HCT116 (cell line): ENCODE results near the gene PLCE1. TPM values are rescaled to one million over a fixed set of nuclear protein-coding genes. Genes with fewer than 3 reads are reported as not detected.

Experiments
- ATAC-seq: fragments of 200-7000 bp; cut with Tn5 transposase; 2 replicates; pipeline ENCODE4 v1.9.1; 2020; ENCODE audit warnings: mild to moderate bottlenecking, moderate library complexity
- BruUV-seq: library from RNA; stranded (reverse); fragments of 400-500 nt; replicated peaks from 2 replicates; lab custom pipeline; 2021; lab: Mats Ljungman, UMichigan
- CTCF ChIA-PET: fragments of 300-600 bp; sonication (Branson Sonifier 250); formaldehyde crosslinking; loops from one replicate; lab custom pipeline; 2021; ENCODE audit warnings: antibody characterized with exemption; lab: Charles Lee
- POLR2A ChIA-PET: fragments of 300-600, 350-600 bp; sonication (Branson Sonifier 250); formaldehyde crosslinking; loops from one replicate; lab custom pipeline; 2021; ENCODE audit warnings: antibody characterized with exemption; lab: Charles Lee
- RAD21 ChIA-PET, 2 experiments: fragments of 300-600 bp; sonication (Branson Sonifier 250); formaldehyde crosslinking; loops; one replicate each; lab custom pipeline; 2023; ENCODE audit warnings: low total read pairs in 2 of 2; ENCODE audit not compliant: uncharacterized antibody in 2 of 2, unreplicated experiment in 2 of 2, low non-redundant PET in 1 of 2; lab: Charles Lee
- DNase-seq: peaks from one replicate; pipeline ENCODE4 v3.0.0-alpha.2; 2010; ENCODE audit warnings: low read depth, low spot score
- H2AFZ ChIP-seq: fragments of 200-600 bp; shearing (Covaris generic), sonication (generic); 2 replicates; pipeline ENCODE4 v1.6.1; 2017; ENCODE audit warnings: low read depth, mixed run types, mixed read lengths, antibody characterized with exemption, low read length; ENCODE audit not compliant: poor library complexity, severe bottlenecking
- H3K27ac ChIP-seq: 2 replicates; pipeline ENCODE4 v1.5.1; 2012; ENCODE audit warnings: low read depth, low read length
- H3K27me3 ChIP-seq: fragments of 200-600 bp; sonication (generic); 2 replicates; pipeline ENCODE4 v1.6.1; 2016; ENCODE audit warnings: mixed run types, low read length, mixed read lengths; ENCODE audit not compliant: insufficient read depth
- H3K36me3 ChIP-seq, 2 experiments: fragments of 200-500 bp in 1 of 2; fragments of 200-600 bp in 1 of 2; sonication (Bioruptor generic) in 1 of 2; sonication (generic) in 1 of 2; 2 replicates each; pipeline versions ENCODE4 v1.5.1 to v1.6.1; 2014 to 2016; ENCODE audit warnings: low read length in 2 of 2, inconsistent platforms in 1 of 2, mixed read lengths in 1 of 2, mixed run types in 1 of 2; ENCODE audit not compliant: insufficient read depth in 2 of 2, control insufficient read depth in 1 of 2
- H3K4me1 ChIP-seq, 2 experiments: fragments of 200-600 bp in 1 of 2; sonication (generic) in 1 of 2; 2 replicates each; pipeline versions ENCODE4 v1.5.1 to v1.6.1; 2012 to 2017; ENCODE audit warnings: low read length in 2 of 2, inconsistent platforms in 1 of 2, mild to moderate bottlenecking in 1 of 2, mixed read lengths in 1 of 2, mixed run types in 1 of 2, moderate library complexity in 1 of 2; ENCODE audit not compliant: insufficient read depth in 2 of 2, control insufficient read depth in 1 of 2
- H3K4me2 ChIP-seq: fragments of 200-600 bp; sonication (generic); 2 replicates; pipeline ENCODE4 v1.6.1; 2017; ENCODE audit warnings: mixed run types, low read length, mixed read lengths
- H3K4me3 ChIP-seq, 2 experiments: fragments of 200-600 bp in 1 of 2; sonication (generic) in 1 of 2; replicated peaks in 1 of 2; 2 replicates each; pipeline ENCODE4 v1.5.1; 2011 to 2016; ENCODE audit warnings: low read length in 2 of 2, control low read depth in 1 of 2, low read depth in 1 of 2, mild to moderate bottlenecking in 1 of 2, mixed read lengths in 1 of 2, mixed run types in 1 of 2
- H3K79me2 ChIP-seq: fragments of 200-600 bp; sonication (generic); 2 replicates; pipeline ENCODE4 v1.6.1; 2017; ENCODE audit warnings: mild to moderate bottlenecking, mixed run types, low read length, moderate library complexity, mixed read lengths; ENCODE audit not compliant: insufficient read depth
- H3K9ac ChIP-seq: fragments of 200-600 bp; sonication (generic); 2 replicates; pipeline ENCODE4 v1.6.1; 2016; ENCODE audit warnings: low read length, mixed read lengths
- H3K9me2 ChIP-seq: fragments of 200-600 bp; sonication (generic), shearing (Covaris generic); 2 replicates; pipeline ENCODE4 v1.6.1; 2017; ENCODE audit warnings: mixed run types, mild to moderate bottlenecking, moderate library complexity; ENCODE audit not compliant: insufficient read depth
- H3K9me3 ChIP-seq, 2 experiments: fragments of 200-500 bp in 1 of 2; fragments of 200-600 bp in 1 of 2; sonication (Bioruptor generic) in 1 of 2; sonication (generic) in 1 of 2; 2 replicates each; pipeline ENCODE4 v1.6.1; 2014 to 2017; ENCODE audit warnings: low read length in 2 of 2, mixed read lengths in 2 of 2, inconsistent platforms in 1 of 2, low read depth in 1 of 2, mild to moderate bottlenecking in 1 of 2, mixed run types in 1 of 2, moderate library complexity in 1 of 2; ENCODE audit not compliant: control insufficient read depth in 1 of 2, insufficient read depth in 1 of 2
- H4K20me1 ChIP-seq: fragments of 200-600 bp; sonication (generic), shearing (Covaris generic); 2 replicates; pipeline ENCODE4 v1.6.1; 2017; ENCODE audit warnings: mixed run types, mild to moderate bottlenecking, moderate library complexity; ENCODE audit not compliant: insufficient read depth
- CEBPB ChIP-seq: IDR thresholded peaks from 2 replicates; pipeline ENCODE4 v1.6.1; 2012; ENCODE audit warnings: low read depth
- CTCF ChIP-seq, 3 experiments: fragments of 200-600 bp in 1 of 3; sonication (generic) in 1 of 3; IDR thresholded peaks in 2 of 3; conservative IDR thresholded peaks in 1 of 3; 2 replicates each; pipeline ENCODE4 v1.5.1; 2012 to 2017; ENCODE audit warnings: low read depth in 2 of 3, low read length in 2 of 3, antibody characterized with exemption in 1 of 3, borderline replicate concordance in 1 of 3, control low read depth in 1 of 3, mild to moderate bottlenecking in 1 of 3, mixed read lengths in 1 of 3, mixed run types in 1 of 3, moderate library complexity in 1 of 3; ENCODE audit not compliant: insufficient read depth in 1 of 3
- REST ChIP-seq: IDR thresholded peaks from 2 replicates; pipeline ENCODE4 v1.6.1; 2012; ENCODE audit warnings: low read depth
- intact Hi-C: fragments of 100-400 bp; cut with micrococcal nuclease; formaldehyde crosslinking; loops from 2 replicates; pipeline ENCODE4 v1.10.0; 2022
- total RNA-seq: library from RNA; stranded (reverse); gene quantifications from one replicate; pipeline ENCODE4 v1.2.1, GENCODE V29; 2021; ENCODE audit not compliant: unreplicated experiment

Gene PLCE1
- total RNA-seq, 1 experiment from 2014 or later, result 2.5 TPM

DNA sequence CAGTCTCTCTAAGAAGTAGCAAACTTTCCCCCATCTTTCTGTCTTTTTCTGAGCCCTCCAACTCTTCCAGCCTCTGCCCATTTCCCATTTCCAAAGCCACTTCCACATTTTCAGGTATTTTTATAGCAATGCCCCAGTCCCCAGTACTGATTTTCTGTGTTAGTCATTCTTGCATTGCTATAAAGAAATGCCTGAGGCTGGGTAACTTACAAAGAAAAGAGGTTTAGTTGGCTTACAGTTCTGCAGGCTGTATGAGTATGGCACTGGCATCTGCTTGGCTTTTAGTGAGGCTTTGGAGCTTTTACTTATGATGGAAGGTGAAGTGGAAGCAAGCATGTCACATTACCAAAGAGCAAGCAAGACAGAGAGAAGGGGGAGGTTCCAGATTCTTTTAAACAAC lies 17.2 kb downstream of the PLCE1 start (continued):
- no peak for TF ChIP-seq REST
- TF ChIP-seq CTCF (IDR thresholded peaks at IDR 0.05 in 2 of 3, conservative IDR thresholded peaks at IDR 0.05 in 1 of 3; ENCODE audit: borderline replicate concordance in 1 of 3, insufficient read depth in 1 of 3, low read depth in 2 of 3, low read length in 2 of 3), result no peak

DNA sequence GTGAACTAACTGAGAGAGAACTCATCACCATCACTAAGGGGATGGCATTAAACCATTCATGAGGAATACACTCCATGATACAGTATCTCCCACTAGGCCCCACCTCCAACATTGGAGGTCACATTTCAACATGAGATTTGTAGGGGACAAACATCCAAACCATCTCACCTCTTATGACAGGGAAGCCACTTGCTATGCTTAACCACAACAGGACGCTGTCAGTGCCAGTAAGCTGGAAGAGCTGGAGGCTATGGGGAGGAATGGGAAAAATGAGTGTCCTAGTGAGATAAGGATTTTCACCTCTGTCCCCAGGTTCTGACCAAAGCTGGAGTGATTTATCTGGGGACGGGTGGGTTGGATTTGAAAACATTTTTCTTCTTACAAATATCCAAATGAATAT lies 17.6 kb downstream of the PLCE1 start:
- H3K27ac ChIP-seq, result no peak overlapping the region
- H3K4me2 ChIP-seq, result no peak overlapping the region

More for the DNA sequence above, 17.6 kb downstream of the PLCE1 start:
- RAD21 ChIA-PET, result no interaction called here
- no peaks in the 10 kb centered on the region for H3K79me2 ChIP-seq
- H3K9me2 ChIP-seq, result no peaks in the 10 kb centered on the region
- DNase-seq (no peak), ATAC-seq (no peak)
- H3K27me3 ChIP-seq, result no peaks in the 10 kb centered on the region
- H3K9ac ChIP-seq, result no peak overlapping the region
- BruUV-seq, result no TSS peak
- intact Hi-C loops, result no loop called here
- no peak overlapping the region for H2AFZ ChIP-seq
- no peaks in the 10 kb centered on the region for H4K20me1 ChIP-seq
- no peak overlapping the region for H3K4me3 ChIP-seq
- no peaks in the 10 kb centered on the region for H3K9me3 ChIP-seq
- POLR2A ChIA-PET, result no interaction called here
- no peak for TF ChIP-seq CEBPB
- no peaks in the 10 kb centered on the region for H3K36me3 ChIP-seq
- no peaks in the 10 kb centered on the region for H3K4me1 ChIP-seq
- CTCF ChIA-PET, result no interaction called here
